Measurements from ENCODE around the gene SRPX2.

DNA sequence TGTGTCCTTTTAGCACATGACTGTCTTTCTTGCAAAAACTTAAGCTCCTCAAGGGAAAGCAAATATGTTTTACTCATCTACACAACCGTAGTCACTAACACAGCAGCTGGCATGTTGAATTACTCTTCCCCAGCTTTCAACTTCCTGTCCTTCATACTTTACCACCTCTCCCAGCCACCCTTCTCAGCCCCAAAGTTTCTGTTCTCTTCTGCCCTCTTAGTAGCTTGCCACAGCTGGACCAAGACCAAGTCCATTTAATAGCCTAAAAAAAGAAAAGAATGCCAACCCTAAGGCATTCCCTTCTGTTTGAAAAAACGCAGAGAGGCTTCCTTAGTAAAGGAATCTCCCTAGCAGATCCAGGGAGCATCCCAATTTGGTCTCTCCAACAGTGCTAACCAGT is 36.8 kb downstream of the SRPX2 start:
- TF ChIP-seq GATA2 (IDR thresholded peaks at IDR 0.05; ENCODE audit: low read depth, low read length): no peak
- no peak for TF ChIP-seq GATA3 (IDR thresholded peaks at IDR 0.05; ENCODE audit: low read depth, low read length)

Data from SH-SY5Y (cell line).